Mesenchymal stem cell (in vitro differentiated cells and primary cell): ENCODE results near the gene SUMO1.
A peak's percentile ranks its signal among the peaks of the same experiment; 100 is the strongest.

Experiments
- DNase-seq: peaks from one replicate; pipeline ENCODE4 v3.0.0-alpha.2; 2013
- H2AFZ ChIP-seq: one replicate; pipeline ENCODE4 v1.6.1; 2013; ENCODE audit warnings: low read depth, mild to moderate bottlenecking, control low read depth, inconsistent platforms, low read length, moderate library complexity
- H2AK5ac ChIP-seq: 2 replicates; pipeline ENCODE4 v1.6.1; 2013; ENCODE audit warnings: low read length, moderate library complexity, mild to moderate bottlenecking, inconsistent platforms; ENCODE audit not compliant: severe bottlenecking
- H2BK120ac ChIP-seq: one replicate; pipeline ENCODE4 v1.6.1; 2013; ENCODE audit warnings: low read depth, mild to moderate bottlenecking, inconsistent platforms, low read length, moderate library complexity
- H2BK12ac ChIP-seq, 2 experiments: one replicate each; pipeline ENCODE4 v1.6.1; 2013; ENCODE audit warnings: inconsistent platforms in 2 of 2, low read length in 2 of 2, mild to moderate bottlenecking in 2 of 2, moderate library complexity in 2 of 2, control low read depth in 1 of 2
- H2BK15ac ChIP-seq: one replicate; pipeline ENCODE4 v1.6.1; 2013; ENCODE audit warnings: mild to moderate bottlenecking, low read depth, inconsistent platforms; ENCODE audit not compliant: poor library complexity, severe bottlenecking
- H2BK5ac ChIP-seq: 2 replicates; pipeline ENCODE4 v1.6.1; 2013; ENCODE audit warnings: low read depth, mild to moderate bottlenecking, low read length, control low read depth, inconsistent platforms; ENCODE audit not compliant: poor library complexity, severe bottlenecking
- H3K14ac ChIP-seq, 2 experiments: one replicate each; pipeline ENCODE4 v1.6.1; 2013; ENCODE audit warnings: inconsistent platforms in 2 of 2, low read length in 2 of 2, control low read depth in 1 of 2, mild to moderate bottlenecking in 1 of 2, moderate library complexity in 1 of 2
- H3K18ac ChIP-seq, 2 experiments: one replicate each; pipeline ENCODE4 v1.6.1; 2013; ENCODE audit warnings: inconsistent platforms in 2 of 2, low read length in 2 of 2, control low read depth in 1 of 2, low read depth in 1 of 2, mild to moderate bottlenecking in 1 of 2
- H3K23ac ChIP-seq, 2 experiments: one replicate each; pipeline ENCODE4 v1.6.1; 2013; ENCODE audit warnings: inconsistent platforms in 2 of 2, low read length in 2 of 2, mild to moderate bottlenecking in 2 of 2, moderate library complexity in 2 of 2, control low read depth in 1 of 2
- H3K27ac ChIP-seq: 2 replicates; pipeline ENCODE4 v1.5.1; 2013; ENCODE audit warnings: mild to moderate bottlenecking, moderate library complexity, low read length, control low read depth, inconsistent platforms; ENCODE audit not compliant: poor library complexity, severe bottlenecking
- H3K27me3 ChIP-seq, 2 experiments: 2 replicates each; pipeline versions ENCODE4 v1.6.1 to v1.7.0; 2013; ENCODE audit warnings: low read length in 2 of 2, mild to moderate bottlenecking in 2 of 2, moderate library complexity in 2 of 2, control low read depth in 1 of 2, inconsistent platforms in 1 of 2; ENCODE audit not compliant: control insufficient read depth in 1 of 2, insufficient read depth in 1 of 2
- H3K36me3 ChIP-seq, 2 experiments: 2 replicates each; pipeline versions ENCODE4 v1.6.1 to v1.7.0; 2013; ENCODE audit warnings: low read length in 2 of 2, control low read depth in 1 of 2, inconsistent platforms in 1 of 2, low read depth in 1 of 2, mild to moderate bottlenecking in 1 of 2; ENCODE audit not compliant: insufficient read depth in 2 of 2, control insufficient read depth in 1 of 2
- H3K4ac ChIP-seq, 2 experiments: one replicate each; pipeline ENCODE4 v1.6.1; 2013; ENCODE audit warnings: inconsistent platforms in 2 of 2, low read length in 2 of 2, mild to moderate bottlenecking in 2 of 2, moderate library complexity in 2 of 2, control low read depth in 1 of 2, low read depth in 1 of 2
- H3K4me1 ChIP-seq: 2 replicates; pipeline ENCODE4 v1.6.1; 2013; ENCODE audit warnings: low read depth, low read length, control low read depth; ENCODE audit not compliant: control insufficient read depth, insufficient read depth
- H3K4me2 ChIP-seq: 2 replicates; pipeline ENCODE4 v1.6.1; 2013; ENCODE audit warnings: low read length, mild to moderate bottlenecking, inconsistent platforms; ENCODE audit not compliant: poor library complexity, severe bottlenecking
- H3K4me3 ChIP-seq, 2 experiments: 2 replicates each; pipeline versions ENCODE4 v1.5.1 to v1.7.0; 2013; ENCODE audit warnings: low read length in 2 of 2, mild to moderate bottlenecking in 2 of 2, control low read depth in 1 of 2, low read depth in 1 of 2; ENCODE audit not compliant: insufficient read depth in 1 of 2
- H3K79me1 ChIP-seq: replicated peaks from 2 replicates; pipeline ENCODE4 v1.6.1; 2013; ENCODE audit warnings: mild to moderate bottlenecking, control low read depth, low read length, inconsistent platforms; ENCODE audit not compliant: poor library complexity, severe bottlenecking
- H3K9ac ChIP-seq: 2 replicates; pipeline ENCODE4 v1.7.0; 2013; ENCODE audit warnings: mild to moderate bottlenecking, low read length, moderate library complexity
- H3K9me3 ChIP-seq: 2 replicates; pipeline ENCODE4 v1.7.0; 2013; ENCODE audit warnings: mild to moderate bottlenecking, low read length; ENCODE audit not compliant: control insufficient read depth
- H4K8ac ChIP-seq: one replicate; pipeline ENCODE4 v1.6.1; 2013; ENCODE audit warnings: inconsistent platforms, mild to moderate bottlenecking, low read length, moderate library complexity
- H4K91ac ChIP-seq: one replicate; pipeline ENCODE4 v1.6.1; 2013; ENCODE audit warnings: mild to moderate bottlenecking, low read length, inconsistent platforms
- WGBS: methylation state at CpG from one replicate; pipeline ENCODE4 v1.1.7; 2013; ENCODE audit warnings: mixed read lengths; 5-methylcytosine and 5-hydroxymethylcytosine counted together

SUMO1 gene

GRCh38 chr2:202169131-202169530 is 69.3 kb downstream of the SUMO1 start:
- Histone ChIP-seq H2BK120ac (no peak overlapping the region), H3K79me1 (no peaks in the 10 kb centered on the region), H3K36me3 (no peaks in the 10 kb centered on the region), H2BK15ac (no peak overlapping the region), H3K4me3 (no peak overlapping the region), H3K27ac (no peak overlapping the region), H3K9me3 (no peaks in the 10 kb centered on the region), H2BK5ac (no peak overlapping the region), H3K18ac (no peak overlapping the region), H4K91ac (no peak overlapping the region), H3K14ac (no peak overlapping the region), H2AFZ (no peak overlapping the region), H2AK5ac (no peak overlapping the region), H3K4me2 (no peak overlapping the region), H3K4ac (no peak overlapping the region), H4K8ac (peak overlapping the region; percentile 15), H3K9ac (no peak overlapping the region), H3K4me1 (peaks cover 5% of the 10 kb centered on the region), H3K27me3 (peaks cover 0 to 26% of the 10 kb centered on the region in 2 experiments), H2BK12ac (peak overlapping the region in 1 of 2 experiments; percentile 2), H3K23ac (no peak overlapping the region)
- DNase-seq, result no peak

DNA sequence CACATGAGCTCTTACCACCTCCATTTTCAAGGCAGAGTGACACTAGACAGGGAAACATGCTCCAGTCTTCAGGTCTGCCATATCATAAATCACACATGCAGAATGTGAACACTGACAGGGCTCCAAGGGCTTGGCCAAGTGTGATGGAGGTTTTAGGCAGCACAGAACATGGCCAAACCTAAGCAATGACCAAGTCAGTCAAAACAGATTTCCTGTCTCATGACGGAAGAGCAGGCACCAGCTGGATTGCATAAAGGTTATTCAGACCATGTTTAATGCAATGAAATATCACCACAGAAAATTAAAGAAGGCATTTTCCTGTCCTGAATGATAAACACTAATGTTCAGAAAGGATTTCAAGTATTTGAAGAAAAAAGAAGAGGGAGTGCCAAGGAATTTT is 72.5 kb downstream of the SUMO1 start:
- no peak overlapping the region for H4K91ac ChIP-seq
- no peak for DNase-seq
- H2BK5ac ChIP-seq, result no peak overlapping the region
- H3K4me2 ChIP-seq, result no peak overlapping the region
- no peaks in the 10 kb centered on the region for H3K36me3 ChIP-seq
- no peaks in the 10 kb centered on the region for H3K9me3 ChIP-seq
- H3K27ac ChIP-seq, result no peak overlapping the region
- no peak overlapping the region for H4K8ac ChIP-seq
- no peaks in the 10 kb centered on the region for H3K79me1 ChIP-seq
- H3K14ac ChIP-seq, result no peak overlapping the region
- no peak overlapping the region for H2AFZ ChIP-seq
- H2BK120ac ChIP-seq, result no peak overlapping the region
- no CpG with 5 or more reads among the region's 1 CpG for WGBS
- H3K18ac ChIP-seq, result no peak overlapping the region
- H2AK5ac ChIP-seq, result no peak overlapping the region
- no peak overlapping the region for H3K9ac ChIP-seq
- H2BK15ac ChIP-seq, result no peak overlapping the region
- no peak overlapping the region for H3K4me3 ChIP-seq
- no peaks in the 10 kb centered on the region for H3K4me1 ChIP-seq
- no peak overlapping the region for H3K4ac ChIP-seq
- peaks cover 0 to 23% of the 10 kb centered on the region in 2 experiments for H3K27me3 ChIP-seq
- no peak overlapping the region for H2BK12ac ChIP-seq
- no peak overlapping the region for H3K23ac ChIP-seq

GRCh38 chr2:202165208-202165607 is 73.2 kb downstream of the SUMO1 start:
- Histone ChIP-seq H2BK15ac (no peak overlapping the region), H3K14ac (no peak overlapping the region), H2AFZ (no peak overlapping the region), H3K27me3 (peaks cover 0 to 21% of the 10 kb centered on the region in 2 experiments), H3K9me3 (no peaks in the 10 kb centered on the region), H3K79me1 (no peaks in the 10 kb centered on the region), H3K4me1 (no peaks in the 10 kb centered on the region), H2BK120ac (no peak overlapping the region), H3K36me3 (no peaks in the 10 kb centered on the region), H3K27ac (no peak overlapping the region), H2AK5ac (no peak overlapping the region), H4K91ac (no peak overlapping the region), H2BK5ac (no peak overlapping the region), H3K23ac (no peak overlapping the region), H3K4me2 (no peak overlapping the region), H2BK12ac (no peak overlapping the region), H3K4ac (no peak overlapping the region), H3K9ac (no peak overlapping the region), H3K18ac (no peak overlapping the region), H3K4me3 (no peak overlapping the region), H4K8ac (no peak overlapping the region)
- DNase-seq, result no peak
- 90% methylated on average over 5 of the region's 5 CpGs for WGBS

DNA sequence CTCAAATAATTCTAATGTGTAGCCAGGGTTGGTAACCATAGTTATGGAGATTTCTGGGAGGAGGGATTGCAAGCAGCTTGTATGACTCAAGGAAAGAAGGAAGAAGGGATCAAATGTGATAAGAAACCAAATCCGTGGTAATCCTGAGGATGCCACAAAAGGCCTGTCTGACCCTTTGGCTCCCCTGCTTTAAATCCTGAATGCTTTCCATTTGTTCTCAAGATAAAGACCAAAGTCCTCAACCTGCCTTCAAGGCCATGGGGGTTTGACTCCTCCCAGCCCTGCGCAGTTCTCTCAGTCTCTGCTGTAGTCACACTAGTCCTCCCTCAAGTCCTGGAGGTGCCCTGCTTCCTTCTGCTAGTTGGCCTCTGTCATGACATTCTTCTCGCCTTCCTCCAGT is 74.0 kb downstream of the SUMO1 start:
- no peak overlapping the region for H2BK5ac ChIP-seq
- no peak overlapping the region for H3K4me3 ChIP-seq
- no peak overlapping the region for H3K23ac ChIP-seq
- no peaks in the 10 kb centered on the region for H3K4me1 ChIP-seq
- no peak overlapping the region for H2AFZ ChIP-seq
- H2BK12ac ChIP-seq, result peak overlapping the region in 1 of 2 experiments; percentile 54
- no peak overlapping the region for H3K18ac ChIP-seq
- peaks cover 0 to 13% of the 10 kb centered on the region in 2 experiments for H3K27me3 ChIP-seq
- no peak overlapping the region for H3K27ac ChIP-seq
- no peaks in the 10 kb centered on the region for H3K36me3 ChIP-seq
- WGBS, result 72% methylated on average over 3 of the region's 3 CpGs
- H4K8ac ChIP-seq, result no peak overlapping the region
- DNase-seq, result no peak
- H3K4me2 ChIP-seq, result no peak overlapping the region
- no peak overlapping the region for H3K9ac ChIP-seq
- no peak overlapping the region for H3K14ac ChIP-seq
- no peak overlapping the region for H4K91ac ChIP-seq
- no peak overlapping the region for H2BK15ac ChIP-seq
- H2BK120ac ChIP-seq, result no peak overlapping the region
- no peaks in the 10 kb centered on the region for H3K9me3 ChIP-seq
- H2AK5ac ChIP-seq, result no peak overlapping the region
- no peak overlapping the region for H3K4ac ChIP-seq
- no peaks in the 10 kb centered on the region for H3K79me1 ChIP-seq
